ENCODE results near the gene SEMA4C. TPM values are rescaled to one million over a fixed set of nuclear protein-coding genes. Genes with fewer than 3 reads are reported as not detected.

SEMA4C gene
- polyA plus RNA-seq, 1 donor from 2014 or later = 88.7 TPM

- H3K27ac ChIP-seq (ENCODE audit: low read length) = no peak overlapping the region
- no peak for TF ChIP-seq RAD21 (conservative IDR thresholded peaks at IDR 0.05)
- TF ChIP-seq EP300 (conservative IDR thresholded peaks at IDR 0.05; ENCODE audit: poor library complexity, severe bottlenecking) = no peak
- TF ChIP-seq MXI1 (conservative IDR thresholded peaks at IDR 0.05; ENCODE audit: poor library complexity, severe bottlenecking) = no peak
- no peak for TF ChIP-seq SMC3 (conservative IDR thresholded peaks at IDR 0.05; ENCODE audit: poor library complexity)
- no peak for TF ChIP-seq CTCF (IDR thresholded peaks at IDR 0.05; ENCODE audit: poor library complexity, severe bottlenecking)
- no peak for TF ChIP-seq REST (IDR thresholded peaks at IDR 0.05; ENCODE audit: borderline replicate concordance)
- TF ChIP-seq POLR2AphosphoS5 (IDR thresholded peaks at IDR 0.05) = no peak
- no peak for TF ChIP-seq EZH2 (IDR thresholded peaks at IDR 0.05; ENCODE audit: borderline replicate concordance, insufficient read depth, low read length, poor library complexity, severe bottlenecking)
- TF ChIP-seq TAF1 (IDR thresholded peaks at IDR 0.05; ENCODE audit: low read depth) = no peak
Observed at GRCh38 chr2:96899413-96899741, 29.5 kb upstream of the SEMA4C start.

GRCh38 chr2:96898641-96899412 lies 28.9 kb upstream of the SEMA4C start:
- Histone ChIP-seq H2AFZ (ENCODE audit: low read depth, low read length) (no peak overlapping the region), H3K4me3 (ENCODE audit: low read length) (no peak overlapping the region), H3K79me2 (replicated peaks; ENCODE audit: insufficient read depth, low read length) (no peaks in the 10 kb centered on the region), H4K20me1 (ENCODE audit: insufficient read depth) (no peaks in the 10 kb centered on the region), H3K27me3 (ENCODE audit: insufficient read depth, low read depth, low read length) (no peaks in the 10 kb centered on the region), H3K36me3 (ENCODE audit: insufficient read depth, low read length) (no peaks in the 10 kb centered on the region), H3K4me2 (ENCODE audit: low read length) (no peak overlapping the region), H3K9me2 (ENCODE audit: insufficient read depth, low read length) (no peaks in the 10 kb centered on the region), H3K9me3 (ENCODE audit: low read length) (no peaks in the 10 kb centered on the region), H3K9ac (ENCODE audit: low read length) (no peak overlapping the region), H3K27ac (ENCODE audit: low read length) (no peak overlapping the region), H3F3A (ENCODE audit: insufficient read depth, low read length, poor library complexity, severe bottlenecking) (no peaks in the 10 kb centered on the region)
- TF ChIP-seq POLR2AphosphoS5 (IDR thresholded peaks at IDR 0.05) = no peak
- no peak for TF ChIP-seq REST (IDR thresholded peaks at IDR 0.05; ENCODE audit: borderline replicate concordance)
- no peak for TF ChIP-seq MXI1 (conservative IDR thresholded peaks at IDR 0.05; ENCODE audit: poor library complexity, severe bottlenecking)
- no peak for TF ChIP-seq SMC3 (conservative IDR thresholded peaks at IDR 0.05; ENCODE audit: poor library complexity)
- no peak for TF ChIP-seq RAD21 (conservative IDR thresholded peaks at IDR 0.05)
- no peak for TF ChIP-seq CTCF (IDR thresholded peaks at IDR 0.05; ENCODE audit: poor library complexity, severe bottlenecking)
- TF ChIP-seq EZH2 (IDR thresholded peaks at IDR 0.05; ENCODE audit: borderline replicate concordance, insufficient read depth, low read length, poor library complexity, severe bottlenecking) = no peak
- no peak for TF ChIP-seq TAF1 (IDR thresholded peaks at IDR 0.05; ENCODE audit: low read depth)
- no peak for TF ChIP-seq EP300 (conservative IDR thresholded peaks at IDR 0.05; ENCODE audit: poor library complexity, severe bottlenecking)

More at GRCh38 chr2:96899413-96899741, 29.5 kb upstream of the SEMA4C start:
- Histone ChIP-seq H3K9me2 (ENCODE audit: insufficient read depth, low read length) (no peaks in the 10 kb centered on the region), H4K20me1 (ENCODE audit: insufficient read depth) (no peaks in the 10 kb centered on the region), H3F3A (ENCODE audit: insufficient read depth, low read length, poor library complexity, severe bottlenecking) (no peaks in the 10 kb centered on the region), H3K4me3 (ENCODE audit: low read length) (no peak overlapping the region), H3K4me2 (ENCODE audit: low read length) (no peak overlapping the region), H3K27me3 (ENCODE audit: insufficient read depth, low read depth, low read length) (no peaks in the 10 kb centered on the region), H2AFZ (ENCODE audit: low read depth, low read length) (no peak overlapping the region), H3K9me3 (ENCODE audit: low read length) (no peaks in the 10 kb centered on the region), H3K9ac (ENCODE audit: low read length) (no peak overlapping the region), H3K36me3 (ENCODE audit: insufficient read depth, low read length) (no peaks in the 10 kb centered on the region), H3K79me2 (replicated peaks; ENCODE audit: insufficient read depth, low read length) (no peaks in the 10 kb centered on the region)

All from neural cell (in vitro differentiated cells).